GM12892 (cell line): ENCODE results near the gene KCNQ5.
A peak's percentile ranks its signal among the peaks of the same experiment; 100 is the strongest.

Source experiments
- DNase-seq: peaks from one replicate; pipeline ENCODE4 v3.0.0; 2011; ENCODE audit not compliant: insufficient read length
- FAIRE-seq: peaks from 2 replicates; lab custom pipeline; 2011; peaks lifted over from hg19 to GRCh38; lab: Jason Lieb, UNC
- POLR2A ChIP-seq: IDR thresholded peaks from 2 replicates; pipeline ENCODE4 v1.6.1; 2011; ENCODE audit warnings: low read depth, low read length, control low read depth
- POLR2AphosphoS5 ChIP-seq: IDR thresholded peaks from 2 replicates; pipeline ENCODE4 v1.6.1; 2011; ENCODE audit warnings: low read depth, low read length, control low read depth
- TAF1 ChIP-seq: IDR thresholded peaks from 2 replicates; pipeline ENCODE4 v1.6.1; 2011; ENCODE audit warnings: low read depth, mild to moderate bottlenecking, control low read depth, low read length, borderline replicate concordance

Gene KCNQ5

GRCh38 chr6:73144516-73144915 lies 522.7 kb downstream of the KCNQ5 start:
- FAIRE-seq (no peak), DNase-seq (no peak)
- no peak for TF ChIP-seq TAF1
- TF ChIP-seq POLR2AphosphoS5 = no peak
- TF ChIP-seq POLR2A = no peak

- FAIRE-seq = no peak
- TF ChIP-seq POLR2A (no peak), TAF1 (no peak), POLR2AphosphoS5 (no peak)
- DNase-seq = no peak
Observed at GRCh38 chr6:73145690-73146089, 523.8 kb downstream of the KCNQ5 start.

- no peak for DNase-seq
- no peak for FAIRE-seq
- TF ChIP-seq POLR2A = no peak
- TF ChIP-seq TAF1 = no peak
- no peak for TF ChIP-seq POLR2AphosphoS5
Observed at GRCh38 chr6:73151732-73152131, 529.9 kb downstream of the KCNQ5 start.

GRCh38 chr6:73152556-73152955 lies 530.7 kb downstream of the KCNQ5 start:
- FAIRE-seq = peak; percentile 56
- TF ChIP-seq POLR2AphosphoS5 (no peak), POLR2A (no peak), TAF1 (no peak)
- DNase-seq = no peak

- TF ChIP-seq POLR2A = no peak
- no peak for FAIRE-seq
- no peak for DNase-seq
Observed at GRCh38 chr6:73152966-73153757, 531.3 kb downstream of the KCNQ5 start.

- DNase-seq (no peak), FAIRE-seq (no peak)
- TF ChIP-seq POLR2A = no peak
- no peak for TF ChIP-seq POLR2AphosphoS5
- no peak for TF ChIP-seq TAF1
Observed at GRCh38 chr6:73156793-73157767, 535.2 kb downstream of the KCNQ5 start.

GRCh38 chr6:73157870-73158269 lies 536.0 kb downstream of the KCNQ5 start:
- no peak for DNase-seq
- no peak for TF ChIP-seq POLR2AphosphoS5
- no peak for TF ChIP-seq TAF1
- no peak for TF ChIP-seq POLR2A
- no peak for FAIRE-seq

- no peak for DNase-seq
- TF ChIP-seq TAF1 = no peak
- TF ChIP-seq POLR2A = no peak
- no peak for TF ChIP-seq POLR2AphosphoS5
- no peak for FAIRE-seq
Observed at GRCh38 chr6:73169111-73169510, 547.2 kb downstream of the KCNQ5 start.

GRCh38 chr6:73169633-73170032 lies 547.8 kb downstream of the KCNQ5 start:
- no peak for DNase-seq
- TF ChIP-seq TAF1 (no peak), POLR2A (no peak), POLR2AphosphoS5 (no peak)
- FAIRE-seq = no peak

- FAIRE-seq = no peak
- no peak for TF ChIP-seq TAF1
- TF ChIP-seq POLR2AphosphoS5 = no peak
- TF ChIP-seq POLR2A = no peak
Observed at GRCh38 chr6:73174646-73175045, 552.8 kb downstream of the KCNQ5 start.

GRCh38 chr6:73176057-73176456 lies 554.2 kb downstream of the KCNQ5 start:
- DNase-seq (no peak), FAIRE-seq (no peak)
- TF ChIP-seq POLR2AphosphoS5 (no peak), TAF1 (no peak), POLR2A (no peak)

More at GRCh38 chr6:73174646-73175045, 552.8 kb downstream of the KCNQ5 start:
- DNase-seq = no peak
